SIG-M5 treated with dmso at 0.1 percent for 504 hours (cell line): ENCODE results near the gene OR6A2.
"Not testable (repeated sequence)": the region's sequence is repeated elsewhere in the genome, so short reads cannot be mapped to it uniquely, and the experiment has no call there.

Source experiments
- DNase-seq: peaks from one replicate; lab custom pipeline; 2025; ENCODE audit not compliant: unreplicated experiment; lab: John Stamatoyannopoulos, UW

OR6A2 gene

GRCh38 chr11:6799402-6799801 is at the start of gene OR6A2:
OR6A2 (minus strand) TSS chr11:6799689; CDS start chr11:6795708, 3,981 bp downstream.
- no peak for DNase-seq

- no peak for DNase-seq
These were observed 45.9 kb upstream of the OR6A2 start, which contains the start of gene OR10A5 for GRCh38 chr11:6845383-6845782. OR10A5 (plus strand) TSS chr11:6845683; CDS start chr11:6845683, 0 bp downstream.

GRCh38 chr11:6844356-6844755 is 44.9 kb upstream of the OR6A2 start:
- no peak for DNase-seq

- DNase-seq, result no peak
These were observed 44.2 kb upstream of the OR6A2 start for GRCh38 chr11:6843670-6844069.

- DNase-seq, result no peak
These were observed 42.2 kb upstream of the OR6A2 start for GRCh38 chr11:6841694-6842093.

- DNase-seq, result no peak
These were observed 34.5 kb upstream of the OR6A2 start for GRCh38 chr11:6834021-6834420.

- no peak for DNase-seq
These were observed 33.9 kb upstream of the OR6A2 start for GRCh38 chr11:6833356-6833755.

- DNase-seq, result no peak
These were observed 28.6 kb upstream of the OR6A2 start for GRCh38 chr11:6828103-6828502.

- DNase-seq, result no peak
These were observed 25.8 kb upstream of the OR6A2 start for GRCh38 chr11:6825231-6825744.

- no peak for DNase-seq
These were observed 24.8 kb upstream of the OR6A2 start for GRCh38 chr11:6824136-6824823.

GRCh38 chr11:6818967-6819366 is 19.5 kb upstream of the OR6A2 start:
- DNase-seq, result no peak

- no peak for DNase-seq
These were observed 18.2 kb upstream of the OR6A2 start for GRCh38 chr11:6817694-6818093.

- no peak for DNase-seq
These were observed 14.2 kb upstream of the OR6A2 start for GRCh38 chr11:6813656-6814055.

GRCh38 chr11:6812390-6813005 is 13.0 kb upstream of the OR6A2 start:
- peak; percentile 46 for DNase-seq

- DNase-seq, result not testable (repeated sequence)
These were observed 1.6 kb upstream of the OR6A2 start for GRCh38 chr11:6801075-6801474.

- DNase-seq, result no peak
These were observed 4.8 kb downstream of the OR6A2 start for GRCh38 chr11:6794639-6795038.

GRCh38 chr11:6790546-6790945 is 8.9 kb downstream of the OR6A2 start:
- no peak for DNase-seq

- DNase-seq, result no peak
These were observed 16.8 kb downstream of the OR6A2 start, which contains the start of gene OR2AG1 for GRCh38 chr11:6782720-6783119. OR2AG1 (plus strand) TSS chr11:6783020; CDS start chr11:6785038, 2,018 bp downstream.

GRCh38 chr11:6780829-6781228 is 18.7 kb downstream of the OR6A2 start:
- no peak for DNase-seq

GRCh38 chr11:6778518-6778917 is 21.0 kb downstream of the OR6A2 start:
- DNase-seq, result peak; percentile 33

GRCh38 chr11:6771926-6772893 is 27.3 kb downstream of the OR6A2 start, which contains the start of gene OR2AG2:
OR2AG2 (minus strand) TSS chr11:6771976; CDS start chr11:6768957, 3,019 bp downstream.
- DNase-seq, result peak; percentile 63
